A673 (cell line): Measurements from ENCODE around the gene GPATCH3.
"Not testable (repeated sequence)": the region's sequence is repeated elsewhere in the genome, so short reads cannot be mapped to it uniquely, and the experiment has no call there.

Experiments
- EZH2 ChIP-seq: fragments of 200-600 bp; sonication (generic); IDR thresholded peaks from 2 replicates; pipeline ENCODE4 v1.6.1; 2017; ENCODE audit warnings: borderline replicate concordance, low read depth, mild to moderate bottlenecking, mixed read lengths, antibody characterized with exemption, low read length; ENCODE audit not compliant: poor library complexity, severe bottlenecking
- TF ChIP-seq, protein P1 (sequence below): fragments of 300-800, 200-600 bp; sonication (generic); conservative IDR thresholded peaks from 2 replicates; pipeline ENCODE4 v1.5.1; 2017; ENCODE audit warnings: low read depth, mild to moderate bottlenecking, antibody characterized with exemption, low read length, moderate library complexity, mixed read lengths

DNA sequence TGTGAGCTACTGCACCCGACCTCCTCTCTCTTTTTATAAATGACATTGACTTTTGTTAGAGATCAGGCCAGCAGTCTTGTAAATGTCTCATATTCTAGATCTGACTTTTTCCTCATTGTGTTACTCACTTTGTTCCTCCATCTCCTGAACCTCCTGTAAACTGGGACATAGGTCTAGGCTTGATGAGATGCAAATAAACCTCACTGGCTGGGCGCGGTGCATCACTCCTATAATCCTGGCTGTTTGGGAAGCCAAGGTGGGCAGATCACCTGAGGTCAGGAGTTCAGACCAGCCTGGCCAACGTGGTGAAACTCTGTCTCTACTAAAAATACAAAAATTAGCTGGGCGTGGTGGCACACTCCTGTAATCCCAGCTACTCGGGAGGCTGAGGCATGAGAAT is 52.4 kb downstream of the GPATCH3 start:
- TF ChIP-seq, protein P1, sequence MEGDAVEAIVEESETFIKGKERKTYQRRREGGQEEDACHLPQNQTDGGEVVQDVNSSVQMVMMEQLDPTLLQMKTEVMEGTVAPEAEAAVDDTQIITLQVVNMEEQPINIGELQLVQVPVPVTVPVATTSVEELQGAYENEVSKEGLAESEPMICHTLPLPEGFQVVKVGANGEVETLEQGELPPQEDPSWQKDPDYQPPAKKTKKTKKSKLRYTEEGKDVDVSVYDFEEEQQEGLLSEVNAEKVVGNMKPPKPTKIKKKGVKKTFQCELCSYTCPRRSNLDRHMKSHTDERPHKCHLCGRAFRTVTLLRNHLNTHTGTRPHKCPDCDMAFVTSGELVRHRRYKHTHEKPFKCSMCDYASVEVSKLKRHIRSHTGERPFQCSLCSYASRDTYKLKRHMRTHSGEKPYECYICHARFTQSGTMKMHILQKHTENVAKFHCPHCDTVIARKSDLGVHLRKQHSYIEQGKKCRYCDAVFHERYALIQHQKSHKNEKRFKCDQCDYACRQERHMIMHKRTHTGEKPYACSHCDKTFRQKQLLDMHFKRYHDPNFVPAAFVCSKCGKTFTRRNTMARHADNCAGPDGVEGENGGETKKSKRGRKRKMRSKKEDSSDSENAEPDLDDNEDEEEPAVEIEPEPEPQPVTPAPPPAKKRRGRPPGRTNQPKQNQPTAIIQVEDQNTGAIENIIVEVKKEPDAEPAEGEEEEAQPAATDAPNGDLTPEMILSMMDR, result not testable (repeated sequence)
- TF ChIP-seq EZH2, result not testable (repeated sequence)
